ENCODE results near the gene SDC1.

The SDC1 gene

GRCh38 chr2:20186078-20186854 is 38.7 kb downstream of the SDC1 start:
- DNase-seq (ENCODE audit: extremely low read depth in 1 of 2, low read depth in 1 of 2): no peak

GRCh38 chr2:20185176-20186022 is 39.5 kb downstream of the SDC1 start:
- no peak for DNase-seq (ENCODE audit: extremely low read depth in 1 of 2, low read depth in 1 of 2)

- DNase-seq (ENCODE audit: extremely low read depth in 1 of 2, low read depth in 1 of 2): no peak
Observed at GRCh38 chr2:20184067-20184938, 40.6 kb downstream of the SDC1 start.

GRCh38 chr2:20183373-20183772 is 41.6 kb downstream of the SDC1 start:
- DNase-seq (ENCODE audit: extremely low read depth in 1 of 2, low read depth in 1 of 2): no peak

GRCh38 chr2:20182241-20182931 is 42.5 kb downstream of the SDC1 start:
- no peak for DNase-seq (ENCODE audit: extremely low read depth in 1 of 2, low read depth in 1 of 2)

- DNase-seq (ENCODE audit: extremely low read depth in 1 of 2, low read depth in 1 of 2): no peak
Observed at GRCh38 chr2:20181761-20182160, 43.2 kb downstream of the SDC1 start.

- no peak for DNase-seq (ENCODE audit: extremely low read depth in 1 of 2, low read depth in 1 of 2)
Observed at GRCh38 chr2:20180676-20181648, 44.0 kb downstream of the SDC1 start.

- DNase-seq (ENCODE audit: extremely low read depth in 1 of 2, low read depth in 1 of 2): no peak
Observed at GRCh38 chr2:20179755-20180594, 45.0 kb downstream of the SDC1 start.

GRCh38 chr2:20179466-20179754 is 45.5 kb downstream of the SDC1 start:
- DNase-seq (ENCODE audit: extremely low read depth in 1 of 2, low read depth in 1 of 2): no peak

- no peak for DNase-seq (ENCODE audit: extremely low read depth in 1 of 2, low read depth in 1 of 2)
Observed at GRCh38 chr2:20178666-20179465, 46.1 kb downstream of the SDC1 start.

GRCh38 chr2:20178249-20178607 is 46.7 kb downstream of the SDC1 start:
- DNase-seq (ENCODE audit: extremely low read depth in 1 of 2, low read depth in 1 of 2): no peak

GRCh38 chr2:20177556-20178248 is 47.2 kb downstream of the SDC1 start:
- DNase-seq (ENCODE audit: extremely low read depth in 1 of 2, low read depth in 1 of 2): no peak

- DNase-seq (ENCODE audit: extremely low read depth in 1 of 2, low read depth in 1 of 2): no peak
Observed at GRCh38 chr2:20176760-20177159, 48.2 kb downstream of the SDC1 start.

- DNase-seq (ENCODE audit: extremely low read depth in 1 of 2, low read depth in 1 of 2): no peak
Observed at GRCh38 chr2:20175931-20176330, 49.0 kb downstream of the SDC1 start.

- no peak for DNase-seq (ENCODE audit: extremely low read depth in 1 of 2, low read depth in 1 of 2)
Observed at GRCh38 chr2:20175267-20175666, 49.7 kb downstream of the SDC1 start.

GRCh38 chr2:20174410-20174809 is 50.5 kb downstream of the SDC1 start:
- DNase-seq (ENCODE audit: extremely low read depth in 1 of 2, low read depth in 1 of 2): no peak
